Osteoblast (primary cell): ENCODE data around the gene PARD3B. TPM values are rescaled to one million over a fixed set of nuclear protein-coding genes. Genes with fewer than 3 reads are reported as not detected.
A peak's percentile ranks its signal among the peaks of the same experiment; 100 is the strongest.

Source experiments
- DNase-seq: peaks from one replicate; pipeline ENCODE4 v3.0.0; 2011; ENCODE audit warnings: low spot score, mixed read lengths; ENCODE audit not compliant: insufficient read length; ENCODE audit errors: missing footprints
- H2AFZ ChIP-seq: 2 replicates; pipeline ENCODE4 v1.6.0; 2011; ENCODE audit warnings: mild to moderate bottlenecking, low read length
- H3K27ac ChIP-seq: 2 replicates; pipeline ENCODE4 v1.5.1; 2011; ENCODE audit warnings: mild to moderate bottlenecking, low read depth, low read length, moderate library complexity
- H3K27me3 ChIP-seq: 2 replicates; pipeline ENCODE4 v1.6.0; 2012; ENCODE audit warnings: mild to moderate bottlenecking, control low read depth, inconsistent platforms, low read length, moderate library complexity; ENCODE audit not compliant: insufficient read depth
- H3K36me3 ChIP-seq: 2 replicates; pipeline ENCODE4 v1.5.1; 2011; ENCODE audit warnings: mild to moderate bottlenecking, low read length, control low read depth, moderate library complexity; ENCODE audit not compliant: insufficient read depth
- H3K4me1 ChIP-seq: 2 replicates; pipeline ENCODE4 v1.5.1; 2011; ENCODE audit warnings: mild to moderate bottlenecking, low read length, control low read depth, moderate library complexity; ENCODE audit not compliant: insufficient read depth
- H3K4me2 ChIP-seq: 2 replicates; pipeline ENCODE4 v1.6.0; 2011; ENCODE audit warnings: mild to moderate bottlenecking, low read length; ENCODE audit not compliant: insufficient read depth
- H3K4me3 ChIP-seq: fragments of 200-600 bp; sonication (generic); 3 replicates; pipeline ENCODE4 v1.5.1; 2012; ENCODE audit warnings: mild to moderate bottlenecking, low read length, inconsistent platforms; ENCODE audit not compliant: insufficient read depth
- H3K79me2 ChIP-seq: 2 replicates; pipeline ENCODE4 v1.6.0; 2012; ENCODE audit warnings: mild to moderate bottlenecking, low read length, control low read depth, inconsistent platforms; ENCODE audit not compliant: insufficient read depth
- H3K9me3 ChIP-seq: 2 replicates; pipeline ENCODE4 v1.5.1; 2011; ENCODE audit warnings: low read depth, low read length, control low read depth
- H4K20me1 ChIP-seq: 2 replicates; pipeline ENCODE4 v1.6.0; 2012; ENCODE audit warnings: mild to moderate bottlenecking, low read length, control low read depth; ENCODE audit not compliant: insufficient read depth
- total RNA-seq: library from RNA; depleted of rRNA; stranded (reverse); fragments of >200 nt; gene quantifications from 2 replicates; pipeline ENCODE4 v1.2.3, GENCODE V29; 2012
- TF ChIP-seq, protein P1 (sequence below): IDR thresholded peaks from 2 replicates; pipeline ENCODE4 v1.5.1; 2011; ENCODE audit warnings: mild to moderate bottlenecking, low read depth, low read length, moderate library complexity; ENCODE audit errors: extremely low read depth

PARD3B gene
- total RNA-seq, 1 donor, result 22.4 TPM

DNA sequence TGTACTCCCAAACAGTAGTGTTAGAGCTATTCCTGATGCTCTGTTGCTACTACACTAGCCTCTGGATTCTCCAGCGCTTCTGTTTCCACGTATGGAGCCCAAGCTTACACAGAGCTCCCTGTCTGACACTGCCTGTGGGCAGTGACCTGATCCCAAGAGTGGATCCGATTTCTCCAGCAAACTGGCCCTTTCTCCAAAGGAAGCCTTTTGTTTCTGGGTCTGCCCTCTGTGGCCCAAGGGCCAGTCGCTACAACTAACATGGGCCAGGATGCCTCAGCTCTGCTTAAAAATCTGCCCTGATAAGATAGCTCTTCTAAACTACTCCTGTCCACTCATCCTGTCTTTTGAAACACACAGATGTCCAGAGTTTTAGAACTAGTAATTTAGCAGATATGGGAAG lies 964.4 kb downstream of the PARD3B start:
- DNase-seq, result no peak
- Histone ChIP-seq H4K20me1 (no peaks in the 10 kb centered on the region), H3K9me3 (no peaks in the 10 kb centered on the region)

DNA sequence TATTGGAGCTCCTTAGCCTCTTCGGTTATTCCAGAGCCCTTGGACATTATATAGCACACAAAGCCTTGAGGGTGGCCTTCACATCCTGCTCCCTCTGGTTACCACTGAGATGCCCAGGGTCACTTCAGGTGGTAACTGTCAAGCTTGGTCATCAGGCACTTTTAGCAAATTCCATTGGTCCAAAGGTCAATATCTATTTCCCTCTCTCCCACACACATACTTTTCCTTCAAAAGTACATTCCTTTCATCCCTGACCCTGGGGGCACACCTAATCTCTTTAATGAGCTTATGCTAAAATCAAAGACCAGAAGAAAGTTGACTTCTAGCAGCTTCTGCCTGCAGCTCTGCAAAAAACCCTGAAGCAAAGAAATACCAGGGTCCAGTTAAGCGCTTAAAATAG lies 965.1 kb downstream of the PARD3B start:
- Histone ChIP-seq H3K36me3 (no peaks in the 10 kb centered on the region), H3K4me3 (no peak overlapping the region), H3K4me1 (no peaks in the 10 kb centered on the region), H3K27me3 (no peaks in the 10 kb centered on the region), H3K27ac (no peak overlapping the region), H3K4me2 (no peak overlapping the region), H3K79me2 (no peaks in the 10 kb centered on the region), H4K20me1 (no peaks in the 10 kb centered on the region), H3K9me3 (no peaks in the 10 kb centered on the region), H2AFZ (no peak overlapping the region)
- no peak for DNase-seq
- TF ChIP-seq, protein P1, sequence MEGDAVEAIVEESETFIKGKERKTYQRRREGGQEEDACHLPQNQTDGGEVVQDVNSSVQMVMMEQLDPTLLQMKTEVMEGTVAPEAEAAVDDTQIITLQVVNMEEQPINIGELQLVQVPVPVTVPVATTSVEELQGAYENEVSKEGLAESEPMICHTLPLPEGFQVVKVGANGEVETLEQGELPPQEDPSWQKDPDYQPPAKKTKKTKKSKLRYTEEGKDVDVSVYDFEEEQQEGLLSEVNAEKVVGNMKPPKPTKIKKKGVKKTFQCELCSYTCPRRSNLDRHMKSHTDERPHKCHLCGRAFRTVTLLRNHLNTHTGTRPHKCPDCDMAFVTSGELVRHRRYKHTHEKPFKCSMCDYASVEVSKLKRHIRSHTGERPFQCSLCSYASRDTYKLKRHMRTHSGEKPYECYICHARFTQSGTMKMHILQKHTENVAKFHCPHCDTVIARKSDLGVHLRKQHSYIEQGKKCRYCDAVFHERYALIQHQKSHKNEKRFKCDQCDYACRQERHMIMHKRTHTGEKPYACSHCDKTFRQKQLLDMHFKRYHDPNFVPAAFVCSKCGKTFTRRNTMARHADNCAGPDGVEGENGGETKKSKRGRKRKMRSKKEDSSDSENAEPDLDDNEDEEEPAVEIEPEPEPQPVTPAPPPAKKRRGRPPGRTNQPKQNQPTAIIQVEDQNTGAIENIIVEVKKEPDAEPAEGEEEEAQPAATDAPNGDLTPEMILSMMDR, result no peak

More for the DNA sequence above, 964.4 kb downstream of the PARD3B start:
- TF ChIP-seq, protein P1, result no peak
- Histone ChIP-seq H2AFZ (no peak overlapping the region), H3K27ac (no peak overlapping the region), H3K27me3 (no peaks in the 10 kb centered on the region), H3K4me1 (no peaks in the 10 kb centered on the region), H3K4me2 (no peak overlapping the region), H3K4me3 (no peak overlapping the region), H3K79me2 (no peaks in the 10 kb centered on the region), H3K36me3 (no peaks in the 10 kb centered on the region)

DNA sequence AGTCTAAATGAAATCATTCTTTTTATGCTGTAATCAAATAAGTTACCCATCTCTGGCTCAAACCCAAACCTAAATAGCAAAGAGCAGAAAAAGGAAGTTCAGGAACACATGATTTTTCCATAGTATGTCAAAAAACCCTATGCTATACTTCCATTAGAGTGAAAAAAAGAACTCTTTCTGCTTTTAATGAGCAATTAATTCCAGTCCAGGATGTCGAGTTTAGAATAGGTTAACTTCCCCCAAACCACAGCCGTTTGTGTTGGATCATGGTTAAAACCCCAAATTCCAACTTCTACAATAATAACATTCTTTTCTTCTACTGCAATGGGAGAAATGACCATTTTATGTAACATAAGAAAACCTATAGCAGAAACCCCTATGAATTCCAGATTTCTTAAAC lies 965.9 kb downstream of the PARD3B start:
- H3K36me3 ChIP-seq, result no peaks in the 10 kb centered on the region
- H3K27me3 ChIP-seq, result no peaks in the 10 kb centered on the region
- no peak overlapping the region for H3K4me3 ChIP-seq
- no peaks in the 10 kb centered on the region for H3K4me1 ChIP-seq
- H3K79me2 ChIP-seq, result no peaks in the 10 kb centered on the region
- no peak overlapping the region for H3K4me2 ChIP-seq
- H3K9me3 ChIP-seq, result no peaks in the 10 kb centered on the region
- no peak overlapping the region for H2AFZ ChIP-seq
- TF ChIP-seq, protein P1, result no peak
- H4K20me1 ChIP-seq, result no peaks in the 10 kb centered on the region
- no peak overlapping the region for H3K27ac ChIP-seq
- no peak for DNase-seq

DNA sequence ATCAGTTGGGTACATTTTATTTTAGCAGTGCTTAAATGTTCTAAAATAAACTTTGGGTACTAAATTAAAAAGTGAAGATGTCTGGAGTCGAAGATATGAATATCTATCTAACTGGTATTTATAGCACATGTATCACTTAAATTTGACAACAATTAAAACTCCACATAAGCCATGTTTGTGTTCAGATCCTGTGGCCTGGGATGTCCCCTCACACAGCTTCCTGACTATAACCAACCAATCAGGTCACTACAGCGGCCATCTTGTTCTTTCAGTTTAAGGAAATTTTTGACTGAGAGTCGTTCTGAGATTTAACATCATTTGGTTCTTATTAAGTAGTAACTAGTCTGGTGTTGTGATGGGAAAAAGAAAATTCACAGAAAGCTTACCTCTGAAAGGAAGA lies 966.4 kb downstream of the PARD3B start:
- Histone ChIP-seq H4K20me1 (no peaks in the 10 kb centered on the region), H3K27ac (no peak overlapping the region), H2AFZ (peak overlapping the region; percentile 49), H3K27me3 (no peaks in the 10 kb centered on the region), H3K4me1 (no peaks in the 10 kb centered on the region), H3K4me2 (no peak overlapping the region), H3K9me3 (no peaks in the 10 kb centered on the region), H3K36me3 (no peaks in the 10 kb centered on the region), H3K4me3 (no peak overlapping the region), H3K79me2 (no peaks in the 10 kb centered on the region)
- DNase-seq, result no peak
- TF ChIP-seq, protein P1, result no peak
